Astrocyte (in vitro differentiated cells and primary cell): ENCODE results near the gene RAPGEF5. TPM values are rescaled to one million over a fixed set of nuclear protein-coding genes. Genes with fewer than 3 reads are reported as not detected.

ENCODE experiments used
- DNase-seq: peaks from one replicate; pipeline ENCODE4 v3.0.0-alpha.2; 2010; ENCODE audit warnings: low read depth
- FAIRE-seq: peaks from 2 replicates; lab custom pipeline; 2011; peaks lifted over from hg19 to GRCh38; lab: Jason Lieb, UNC
- H2AFZ ChIP-seq: 2 replicates; pipeline ENCODE4 v1.6.0; 2012; ENCODE audit warnings: low read depth, low read length, inconsistent platforms
- H3K27ac ChIP-seq: 2 replicates; pipeline ENCODE4 v1.5.1; 2011; ENCODE audit warnings: low read depth, low read length, inconsistent platforms
- H3K27me3 ChIP-seq: 2 replicates; pipeline ENCODE4 v1.6.0; 2011; ENCODE audit warnings: low read length, inconsistent platforms; ENCODE audit not compliant: insufficient read depth
- H3K36me3 ChIP-seq: 2 replicates; pipeline ENCODE4 v1.5.1; 2011; ENCODE audit warnings: low read length, inconsistent platforms; ENCODE audit not compliant: insufficient read depth
- H3K4me1 ChIP-seq: 2 replicates; pipeline ENCODE4 v1.5.1; 2011; ENCODE audit warnings: low read length, inconsistent platforms; ENCODE audit not compliant: insufficient read depth
- H3K4me2 ChIP-seq: 2 replicates; pipeline ENCODE4 v1.6.0; 2012; ENCODE audit warnings: low read length, inconsistent platforms
- H3K4me3 ChIP-seq: 2 replicates; pipeline ENCODE4 v1.5.1; 2011; ENCODE audit warnings: low read depth, mild to moderate bottlenecking, low read length, inconsistent platforms; ENCODE audit not compliant: insufficient read depth
- H3K79me2 ChIP-seq: 2 replicates; pipeline ENCODE4 v1.6.0; 2012; ENCODE audit warnings: mild to moderate bottlenecking, low read length, inconsistent platforms; ENCODE audit not compliant: insufficient read depth
- H3K9ac ChIP-seq: 2 replicates; pipeline ENCODE4 v1.6.0; 2012; ENCODE audit warnings: mild to moderate bottlenecking, low read length, inconsistent platforms
- H3K9me3 ChIP-seq: 2 replicates; pipeline ENCODE4 v1.5.1; 2012; ENCODE audit warnings: low read depth, mild to moderate bottlenecking, low read length, inconsistent platforms; ENCODE audit not compliant: insufficient read depth
- H4K20me1 ChIP-seq: 2 replicates; pipeline ENCODE4 v1.6.0; 2012; ENCODE audit warnings: low read length, inconsistent platforms; ENCODE audit not compliant: insufficient read depth
- H3K27ac Mint-ChIP-seq: one replicate; pipeline ENCODE4 v1.8.0; 2021; ENCODE audit warnings: mild to moderate bottlenecking, mixed read lengths; ENCODE audit not compliant: unreplicated experiment
- H3K27me3 Mint-ChIP-seq: one replicate; pipeline ENCODE4 v1.8.0; 2021; ENCODE audit warnings: low read depth, mixed read lengths; ENCODE audit not compliant: unreplicated experiment
- H3K36me3 Mint-ChIP-seq: one replicate; pipeline ENCODE4 v1.8.0; 2021; ENCODE audit warnings: low read depth, mixed read lengths; ENCODE audit not compliant: unreplicated experiment
- H3K4me1 Mint-ChIP-seq: one replicate; pipeline ENCODE4 v1.8.0; 2021; ENCODE audit warnings: low read depth, mixed read lengths; ENCODE audit not compliant: unreplicated experiment
- H3K4me3 Mint-ChIP-seq: one replicate; pipeline ENCODE4 v1.8.0; 2021; ENCODE audit warnings: mild to moderate bottlenecking, moderate library complexity, mixed read lengths; ENCODE audit not compliant: unreplicated experiment
- H3K9me3 Mint-ChIP-seq: one replicate; pipeline ENCODE4 v1.8.0; 2021; ENCODE audit warnings: mild to moderate bottlenecking, mixed read lengths; ENCODE audit not compliant: unreplicated experiment
- CTCF ChIP-seq: IDR thresholded peaks from 2 replicates; pipeline ENCODE4 v1.5.1; 2011; ENCODE audit warnings: low read depth, mild to moderate bottlenecking, inconsistent platforms, low read length, moderate library complexity; ENCODE audit not compliant: insufficient read depth
- EZH2 ChIP-seq: IDR thresholded peaks from 2 replicates; pipeline ENCODE4 v1.6.1; 2012; ENCODE audit warnings: mild to moderate bottlenecking, low read length, inconsistent platforms; ENCODE audit not compliant: insufficient read depth
- total RNA-seq: library from RNA; stranded (reverse); gene quantifications from 2 replicates; pipeline ENCODE4 v1.2.1, GENCODE V29; 2021

The RAPGEF5 gene
- total RNA-seq, 1 donor from 2014 or later: 1.0 TPM

DNA sequence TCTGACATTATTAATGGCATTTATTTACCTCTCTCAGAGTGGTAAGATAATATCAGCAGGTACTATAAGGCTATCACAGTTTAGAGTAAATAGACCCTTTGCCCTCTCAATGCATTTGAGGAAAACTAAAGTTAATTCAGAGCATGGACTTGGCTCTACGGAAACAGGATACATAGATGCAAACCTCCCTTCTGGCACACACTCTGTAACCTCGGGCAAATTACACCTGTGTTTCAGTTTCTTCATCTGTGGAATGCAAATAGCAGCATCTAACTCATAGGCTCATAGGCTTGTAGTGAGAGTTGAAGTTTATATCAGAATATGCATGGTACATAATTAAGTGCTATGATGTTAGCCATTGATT lies 5.6 kb downstream of the RAPGEF5 start:
- no peaks in the 10 kb centered on the region for H3K79me2 ChIP-seq
- no peak overlapping the region for H3K27ac Mint-ChIP-seq
- DNase-seq: no peak

GRCh38 chr7:22350466-22351328 lies 6.3 kb downstream of the RAPGEF5 start:
- no peak overlapping the region for H3K27ac ChIP-seq
- H3K27me3 ChIP-seq: peaks cover under 1% of the 10 kb centered on the region
- TF ChIP-seq CTCF (no peak), EZH2 (no peak)
- FAIRE-seq: no peak
- no peaks in the 10 kb centered on the region for H3K9me3 ChIP-seq
- no peaks in the 10 kb centered on the region for H3K79me2 ChIP-seq
- no peaks in the 10 kb centered on the region for H3K36me3 ChIP-seq
- H4K20me1 ChIP-seq: no peaks in the 10 kb centered on the region
- H3K27me3 Mint-ChIP-seq: peaks cover 7% of the 10 kb centered on the region
- no peak overlapping the region for H3K4me3 ChIP-seq
- no peak overlapping the region for H2AFZ ChIP-seq
- H3K4me2 ChIP-seq: no peak overlapping the region
- no peaks in the 10 kb centered on the region for H3K4me1 ChIP-seq
- H3K4me3 Mint-ChIP-seq: no peak overlapping the region
- H3K9ac ChIP-seq: no peak overlapping the region
- H3K36me3 Mint-ChIP-seq: no peaks in the 10 kb centered on the region
- H3K9me3 Mint-ChIP-seq: peaks cover 2% of the 10 kb centered on the region
- peak; percentile 67 for DNase-seq
- H3K4me1 Mint-ChIP-seq: peaks cover 14% of the 10 kb centered on the region
- no peak overlapping the region for H3K27ac Mint-ChIP-seq

More for the DNA sequence above, 5.6 kb downstream of the RAPGEF5 start:
- no peak for FAIRE-seq
- no peaks in the 10 kb centered on the region for H4K20me1 ChIP-seq
- H3K27ac ChIP-seq: no peak overlapping the region
- Mint-ChIP-seq H3K4me1 (peaks cover 14% of the 10 kb centered on the region), H3K27me3 (peaks cover 11% of the 10 kb centered on the region), H3K9me3 (peaks cover 2% of the 10 kb centered on the region), H3K4me3 (no peak overlapping the region), H3K36me3 (no peaks in the 10 kb centered on the region)
- peaks cover 7% of the 10 kb centered on the region for H3K27me3 ChIP-seq
- no peak overlapping the region for H3K4me3 ChIP-seq
- TF ChIP-seq EZH2 (no peak), CTCF (no peak)
- H3K4me2 ChIP-seq: no peak overlapping the region
- H3K36me3 ChIP-seq: no peaks in the 10 kb centered on the region
- H2AFZ ChIP-seq: no peak overlapping the region
- no peaks in the 10 kb centered on the region for H3K9me3 ChIP-seq
- H3K4me1 ChIP-seq: no peaks in the 10 kb centered on the region
- no peak overlapping the region for H3K9ac ChIP-seq

DNA sequence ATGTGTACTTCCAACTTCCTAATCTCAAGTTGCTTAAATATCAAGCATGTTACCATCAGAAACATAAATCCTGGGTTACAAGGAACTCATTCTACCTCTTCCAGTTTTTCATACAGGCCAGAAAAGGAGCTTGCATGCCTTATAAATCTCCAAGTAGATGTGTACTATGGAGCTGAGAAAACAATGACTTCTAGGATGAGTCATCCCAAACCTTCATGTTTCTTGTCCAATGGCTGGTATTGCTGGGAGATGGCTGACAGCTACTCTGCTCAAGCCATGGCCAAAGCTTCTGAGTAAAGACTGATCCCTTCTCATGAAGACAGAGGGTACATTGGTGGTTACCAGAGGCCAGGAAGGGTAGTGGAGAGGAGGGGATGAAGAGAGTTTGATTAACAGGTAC lies 8.6 kb downstream of the RAPGEF5 start:
- no peaks in the 10 kb centered on the region for H3K36me3 Mint-ChIP-seq
- H3K27me3 ChIP-seq: no peaks in the 10 kb centered on the region
- no peak overlapping the region for H3K9ac ChIP-seq
- H3K4me1 ChIP-seq: no peaks in the 10 kb centered on the region
- peaks cover 14% of the 10 kb centered on the region for H3K4me1 Mint-ChIP-seq
- no peak for FAIRE-seq
- H3K9me3 ChIP-seq: no peaks in the 10 kb centered on the region
- H3K27ac Mint-ChIP-seq: no peak overlapping the region
- no peak overlapping the region for H3K27ac ChIP-seq
- peak; percentile 31 for DNase-seq
- H3K4me3 ChIP-seq: no peak overlapping the region
- H3K9me3 Mint-ChIP-seq: peaks cover 2% of the 10 kb centered on the region
- TF ChIP-seq EZH2 (no peak), CTCF (no peak)
- peaks cover 2% of the 10 kb centered on the region for H3K27me3 Mint-ChIP-seq
- H4K20me1 ChIP-seq: no peaks in the 10 kb centered on the region
- no peak overlapping the region for H3K4me3 Mint-ChIP-seq
- H2AFZ ChIP-seq: no peak overlapping the region
- H3K79me2 ChIP-seq: no peaks in the 10 kb centered on the region
- H3K36me3 ChIP-seq: no peaks in the 10 kb centered on the region
- H3K4me2 ChIP-seq: no peak overlapping the region
